Caco-2 (cell line): Measurements from ENCODE around the gene MT1F. TPM values are rescaled to one million over a fixed set of nuclear protein-coding genes. Genes with fewer than 3 reads are reported as not detected.

Experiments used
- BruUV-seq: library from RNA; stranded (reverse); fragments of 400-500 nt; replicated peaks from 2 replicates; lab custom pipeline; 2021; lab: Mats Ljungman, UMichigan
- CTCF ChIA-PET: fragments of 300-600 bp; sonication (Branson Sonifier 250); formaldehyde crosslinking; loops from one replicate; lab custom pipeline; 2022; ENCODE audit warnings: antibody characterized with exemption; lab: Charles Lee
- POLR2A ChIA-PET: fragments of 300-600 bp; sonication (Branson Sonifier 250); formaldehyde crosslinking; loops from one replicate; lab custom pipeline; 2022; ENCODE audit warnings: antibody characterized with exemption; lab: Charles Lee
- DNase-seq, 2 experiments: peaks; one replicate each; pipeline versions ENCODE4 v3.0.0 to v3.0.0-alpha.2; 2020 to 2022
- H3K27me3 ChIP-seq: replicated peaks from 2 replicates; pipeline ENCODE4 v1.6.0; 2011; ENCODE audit warnings: low read length; ENCODE audit not compliant: control insufficient read depth, insufficient read depth
- H3K36me3 ChIP-seq: 2 replicates; pipeline ENCODE4 v1.5.1; 2011; ENCODE audit warnings: low read length; ENCODE audit not compliant: control insufficient read depth, insufficient read depth
- H3K4me1 ChIP-seq: fragments of 250-450 bp; sonication (Bioruptor Pico); 2 replicates; pipeline ENCODE4 v1.5.1; 2020; ENCODE audit warnings: mild to moderate bottlenecking
- H3K4me3 ChIP-seq: 2 replicates; pipeline ENCODE4 v1.5.1; 2011; ENCODE audit warnings: low read depth, mild to moderate bottlenecking, control low read depth, low read length
- H3K9me3 ChIP-seq: fragments of 250-450 bp; sonication (Bioruptor Pico); 2 replicates; pipeline ENCODE4 v1.5.1; 2020; ENCODE audit warnings: mild to moderate bottlenecking, moderate library complexity
- H3K27ac Mint-ChIP-seq: one replicate; pipeline ENCODE4 v1.8.0; 2022; ENCODE audit warnings: mixed read lengths; ENCODE audit not compliant: unreplicated experiment
- H3K27me3 Mint-ChIP-seq: one replicate; pipeline ENCODE4 v1.8.0; 2022; ENCODE audit warnings: mixed read lengths; ENCODE audit not compliant: insufficient read depth, unreplicated experiment
- H3K36me3 Mint-ChIP-seq: one replicate; pipeline ENCODE4 v1.8.0; 2022; ENCODE audit warnings: mild to moderate bottlenecking, mixed read lengths; ENCODE audit not compliant: insufficient read depth, unreplicated experiment
- H3K4me1 Mint-ChIP-seq: one replicate; pipeline ENCODE4 v1.8.0; 2022; ENCODE audit warnings: low read depth, mixed read lengths; ENCODE audit not compliant: unreplicated experiment
- H3K4me3 Mint-ChIP-seq: one replicate; pipeline ENCODE4 v1.8.0; 2022; ENCODE audit warnings: mild to moderate bottlenecking, moderate library complexity, mixed read lengths; ENCODE audit not compliant: unreplicated experiment
- H3K9me3 Mint-ChIP-seq: one replicate; pipeline ENCODE4 v1.8.0; 2022; ENCODE audit warnings: mixed read lengths; ENCODE audit not compliant: unreplicated experiment
- CTCF ChIP-seq, 2 experiments: fragments of 200-600 bp in 1 of 2; IDR thresholded peaks; 1 replicate in 1 of 2; 2 replicates in 1 of 2; pipeline versions ENCODE4 v1.5.1 to v1.8.0; 2011 to 2022; ENCODE audit warnings: antibody characterized with exemption in 1 of 2, control low read depth in 1 of 2, inconsistent platforms in 1 of 2, low read depth in 1 of 2, low read length in 1 of 2, mild to moderate bottlenecking in 1 of 2, moderate library complexity in 1 of 2; ENCODE audit not compliant: insufficient read depth in 1 of 2, severe bottlenecking in 1 of 2, unreplicated experiment in 1 of 2
- intact Hi-C: fragments of 100-400 bp; cut with micrococcal nuclease; formaldehyde crosslinking; loops from one replicate; pipeline ENCODE4 v1.10.0; 2022; ENCODE audit not compliant: unreplicated experiment
- total RNA-seq: library from RNA; stranded (reverse); gene quantifications from 2 replicates; pipeline ENCODE4 v1.2.3, GENCODE V29; 2022

The MT1F gene
- total RNA-seq, 1 experiment from 2014 or later = 12.5 TPM

GRCh38 chr16:56675685-56676210 lies 18.0 kb downstream of the MT1F start:
- BruUV-seq = no TSS peak
- Histone ChIP-seq H3K4me1 (no peaks in the 10 kb centered on the region), H3K9me3 (no peaks in the 10 kb centered on the region), H3K4me3 (no peak overlapping the region), H3K36me3 (no peaks in the 10 kb centered on the region), H3K27me3 (no peaks in the 10 kb centered on the region)
- no peak for TF ChIP-seq CTCF (IDR thresholded peaks at IDR 0.05; ENCODE audit: insufficient read depth in 1 of 2, low read depth in 1 of 2, low read length in 1 of 2, severe bottlenecking in 1 of 2, unreplicated experiment in 1 of 2)
- CTCF ChIA-PET = interaction anchor here (0.6 to 2.3 kb wide), 2 partner anchors 26 to 127 kb away, joined by 3 to 8 read pairs; no protein-coding TSS in a partner anchor
- Mint-ChIP-seq H3K4me3 (no peak overlapping the region), H3K27ac (no peak overlapping the region), H3K9me3 (no peaks in the 10 kb centered on the region), H3K27me3 (peaks cover 23% of the 10 kb centered on the region), H3K4me1 (no peaks in the 10 kb centered on the region), H3K36me3 (no peaks in the 10 kb centered on the region)
- POLR2A ChIA-PET = no interaction called here
- DNase-seq = no peak
- intact Hi-C loops = no loop called here

- no peaks in the 10 kb centered on the region for H3K4me1 ChIP-seq
- Mint-ChIP-seq H3K36me3 (no peaks in the 10 kb centered on the region), H3K4me1 (no peaks in the 10 kb centered on the region), H3K9me3 (no peaks in the 10 kb centered on the region), H3K27ac (no peak overlapping the region), H3K27me3 (peaks cover 12% of the 10 kb centered on the region), H3K4me3 (no peak overlapping the region)
- intact Hi-C loops = no loop called here
- ChIA-PET POLR2A (no interaction called here), CTCF (interaction anchor here (0.6 to 2.3 kb wide), 2 partner anchors 25 to 98 kb away, joined by 3 to 8 read pairs; no protein-coding TSS in a partner anchor)
- no peaks in the 10 kb centered on the region for H3K36me3 ChIP-seq
- no peak overlapping the region for H3K4me3 ChIP-seq
- TF ChIP-seq CTCF (IDR thresholded peaks at IDR 0.05; ENCODE audit: insufficient read depth in 1 of 2, low read depth in 1 of 2, low read length in 1 of 2, severe bottlenecking in 1 of 2, unreplicated experiment in 1 of 2) = no peak
- no TSS peak for BruUV-seq
- H3K27me3 ChIP-seq = no peaks in the 10 kb centered on the region
- H3K9me3 ChIP-seq = no peaks in the 10 kb centered on the region
- no peak for DNase-seq
These were observed 19.7 kb downstream of the MT1F start for GRCh38 chr16:56677474-56677873.

GRCh38 chr16:56679078-56679730 lies 21.4 kb downstream of the MT1F start:
- H3K9me3 Mint-ChIP-seq = no peaks in the 10 kb centered on the region
- Histone ChIP-seq H3K9me3 (no peaks in the 10 kb centered on the region), H3K4me1 (peaks cover 8% of the 10 kb centered on the region; the same call in 1 of the 2 replicates), H3K27me3 (no peaks in the 10 kb centered on the region), H3K36me3 (no peaks in the 10 kb centered on the region), H3K4me3 (no peak overlapping the region)
- intact Hi-C loops = no loop called here
- TF ChIP-seq CTCF (IDR thresholded peaks at IDR 0.05; ENCODE audit: insufficient read depth in 1 of 2, low read depth in 1 of 2, low read length in 1 of 2, severe bottlenecking in 1 of 2, unreplicated experiment in 1 of 2) = no peak
- no TSS peak for BruUV-seq
- ChIA-PET POLR2A (no interaction called here), CTCF (interaction anchor here (1.1 kb wide), 1 partner anchor 23 kb away, joined by 3 read pairs; no protein-coding TSS in a partner anchor)
- H3K4me3 Mint-ChIP-seq = no peak overlapping the region
- DNase-seq = no peak
- no peaks in the 10 kb centered on the region for H3K4me1 Mint-ChIP-seq
- H3K27ac Mint-ChIP-seq = no peak overlapping the region
- H3K27me3 Mint-ChIP-seq = peaks cover 6% of the 10 kb centered on the region
- no peaks in the 10 kb centered on the region for H3K36me3 Mint-ChIP-seq
